A549 (cell line): ENCODE results near the gene TRAM2. TPM values are rescaled to one million over a fixed set of nuclear protein-coding genes. Genes with fewer than 3 reads are reported as not detected.

Source experiments
- ATAC-seq, 2 experiments: fragments of 200-7000 bp in 1 of 2; fragments of >200 bp in 1 of 2; cut with Nextera tagmentation in 1 of 2; cut with Tn5 transposase in 1 of 2; 3 replicates each; pipeline versions ENCODE4 v1.8.0 to v1.9.1; 2018 to 2020; ENCODE audit warnings: mild to moderate bottlenecking in 1 of 2, moderate library complexity in 1 of 2
- CTCF ChIA-PET: fragments of 300-600 bp; sonication (Branson Sonifier 250); formaldehyde crosslinking; extraction: SDS; loops from one replicate; lab custom pipeline; 2021; ENCODE audit warnings: antibody characterized with exemption, inconsistent platforms; lab: Yijun Ruan, JAX
- POLR2A ChIA-PET: fragments of 350-600 bp; formaldehyde crosslinking; extraction: SDS; loops from one replicate; lab custom pipeline; 2021; ENCODE audit warnings: antibody characterized with exemption, inconsistent platforms; lab: Yijun Ruan, JAX
- DNase-seq, 2 experiments: peaks; one replicate each; pipeline versions ENCODE4 v3.0.0 to v3.0.0-alpha.2; 2011 to 2016; ENCODE audit warnings: low read depth in 1 of 2, low spot score in 1 of 2
- FAIRE-seq: peaks from 2 replicates; lab custom pipeline; 2011; peaks lifted over from hg19 to GRCh38; lab: Jason Lieb, UNC
- H3K27ac ChIP-seq, 2 experiments: fragments of >200 bp; sonication (Bioruptor Twin); formaldehyde crosslinking; 3 replicates each; pipeline ENCODE4 v1.5.1; 2016 to 2017
- H3K4me1 ChIP-seq: fragments of >200 bp; sonication (Bioruptor Twin); formaldehyde crosslinking; 3 replicates; pipeline ENCODE4 v1.6.1; 2016
- H3K4me2 ChIP-seq: fragments of >200 bp; sonication (Bioruptor Twin); formaldehyde crosslinking; 3 replicates; pipeline ENCODE4 v1.6.1; 2016
- H3K4me3 ChIP-seq: fragments of >200 bp; sonication (Bioruptor Twin); formaldehyde crosslinking; 3 replicates; pipeline ENCODE4 v1.5.1; 2016
- H3K9me3 ChIP-seq: fragments of >200 bp; sonication (Bioruptor Twin); formaldehyde crosslinking; 3 replicates; pipeline ENCODE4 v1.6.1; 2016
- BCL3 ChIP-seq: fragments of >200 bp; sonication (Bioruptor Twin); formaldehyde crosslinking; IDR thresholded peaks from 3 replicates; pipeline ENCODE4 v1.6.1; 2016
- CBX8 ChIP-seq: fragments of 200-600 bp; sonication (generic); IDR thresholded peaks from 2 replicates; pipeline ENCODE4 v1.6.1; 2016
- CHD2 ChIP-seq: fragments of 150-350 bp; IDR thresholded peaks from 2 replicates; pipeline ENCODE4 v1.6.1; 2014; ENCODE audit warnings: low read length; ENCODE audit not compliant: partially characterized antibody
- EHMT2 ChIP-seq: fragments of 200-600 bp; sonication (generic); IDR thresholded peaks from 2 replicates; pipeline ENCODE4 v1.6.1; 2016; ENCODE audit warnings: antibody characterized with exemption, low read depth, mild to moderate bottlenecking, moderate library complexity
- ELK1 ChIP-seq: fragments of 150-350 bp; IDR thresholded peaks from 2 replicates; pipeline ENCODE4 v1.6.1; 2014; ENCODE audit warnings: low read depth, mild to moderate bottlenecking, low read length
- EP300 ChIP-seq, 2 experiments: fragments of >200 bp; sonication (Bioruptor Twin); formaldehyde crosslinking; IDR thresholded peaks; 2 replicates in 1 of 2; 3 replicates in 1 of 2; pipeline ENCODE4 v1.6.1; 2016 to 2017
- HOXB5 ChIP-seq: fragments of 250-450 bp; sonication (Bioruptor Pico); IDR thresholded peaks from 2 replicates; pipeline ENCODE4 v1.5.0; 2020; ENCODE audit warnings: mild to moderate bottlenecking, moderate library complexity
- JUN ChIP-seq, 2 experiments: fragments of >200 bp; sonication (Bioruptor Twin); formaldehyde crosslinking; IDR thresholded peaks; 2 replicates in 1 of 2; 3 replicates in 1 of 2; pipeline ENCODE4 v1.6.1; 2016 to 2017
- KDM1A ChIP-seq: fragments of 200-600 bp; sonication (generic); IDR thresholded peaks from 2 replicates; pipeline ENCODE4 v1.6.1; 2016; ENCODE audit warnings: low read depth, mild to moderate bottlenecking
- NFE2L2 ChIP-seq: fragments of 150-350 bp; conservative IDR thresholded peaks from 2 replicates; pipeline ENCODE4 v1.6.1; 2014; ENCODE audit warnings: low read length
- PBX3 ChIP-seq: IDR thresholded peaks from 2 replicates; pipeline ENCODE4 v1.6.1; 2012
- RFX5 ChIP-seq: fragments of 450-650 bp; IDR thresholded peaks from 2 replicates; pipeline ENCODE4 v1.7.1; 2014; ENCODE audit warnings: antibody characterized with exemption, mild to moderate bottlenecking, moderate library complexity
- SMC3 ChIP-seq: fragments of >200 bp; sonication (Bioruptor Twin); formaldehyde crosslinking; IDR thresholded peaks from 3 replicates; pipeline ENCODE4 v1.6.1; 2018; ENCODE audit warnings: inconsistent platforms
- TP53 ChIP-seq: fragments of 250-450 bp; sonication (Bioruptor Pico); IDR thresholded peaks from 2 replicates; pipeline ENCODE4 v1.5.0; 2021; ENCODE audit warnings: mild to moderate bottlenecking, moderate library complexity
- USF2 ChIP-seq: fragments of 450-650 bp; IDR thresholded peaks from 2 replicates; pipeline ENCODE4 v1.6.1; 2014; ENCODE audit warnings: antibody characterized with exemption
- ZC3H11A ChIP-seq: fragments of 450-650 bp; IDR thresholded peaks from 2 replicates; pipeline ENCODE4 v1.6.1; 2014; ENCODE audit warnings: antibody characterized with exemption, mild to moderate bottlenecking
- ZFP36 ChIP-seq: fragments of 450-650 bp; IDR thresholded peaks from 2 replicates; pipeline ENCODE4 v1.6.1; 2014; ENCODE audit warnings: borderline replicate concordance; ENCODE audit not compliant: partially characterized antibody
- ZSCAN20 ChIP-seq: fragments of 250-450 bp; sonication (Bioruptor Pico); IDR thresholded peaks from 2 replicates; pipeline ENCODE4 v1.8.0; 2022; ENCODE audit warnings: mild to moderate bottlenecking, moderate library complexity
- WGBS: methylation state at CpG from one replicate; pipeline ENCODE4 v1.1.6; 2017; ENCODE audit errors: missing lambda C conversion rate; 5-methylcytosine and 5-hydroxymethylcytosine counted together
- polyA plus RNA-seq, 4 experiments: library from polyadenylated mRNA; depleted of rRNA in 3 of 4; stranded (reverse); fragments of >200 nt; fragmentation: RNase III in 1 of 4; extraction: RNeasy Plus Mini Kit Qiagen cat#74134 plus additional on column Dnase treatment in 1 of 4; gene quantifications; 2 replicates in 3 of 4; 3 replicates in 1 of 4; pipeline ENCODE4 v1.2.3, GENCODE V29; 2011 to 2017
- TF ChIP-seq, protein P1 (sequence below): fragments of 250-450 bp; sonication (Bioruptor Pico); IDR thresholded peaks from 2 replicates; pipeline ENCODE4 v1.5.0; 2020; ENCODE audit warnings: low read depth, mild to moderate bottlenecking, moderate library complexity
- TF ChIP-seq, protein P2 (sequence below): fragments of 250-450 bp; sonication (Bioruptor Pico); IDR thresholded peaks from 2 replicates; pipeline ENCODE4 v1.5.0; 2021; ENCODE audit warnings: mild to moderate bottlenecking, moderate library complexity, borderline replicate concordance

TRAM2 gene
- polyA plus RNA-seq, 2 of the 4 experiments (the other 2 are of a cell fraction) = 16.4 to 25.4 TPM

- no peak overlapping the region for H3K4me2 ChIP-seq
- DNase-seq = no peak
- H3K4me1 ChIP-seq = peaks cover 60% of the 10 kb centered on the region
- H3K9me3 ChIP-seq = no peaks in the 10 kb centered on the region
- no peak for FAIRE-seq
- ChIA-PET CTCF (interaction anchor here (1.2 kb wide), 1 partner anchor 26 kb away, joined by 3 read pairs; no protein-coding TSS in a partner anchor), POLR2A (no interaction called here)
- peak overlapping the region in 1 of 2 experiments; percentile 25; a peak in 1 of 6 replicates for H3K27ac ChIP-seq
- WGBS = 92% methylated on average over 9 of the region's 14 CpGs
- no peak for ATAC-seq
- TF ChIP-seq TP53 (CRISPR knock-in tag) (no peak), ZFP36 (no peak), ZSCAN20 (no peak), CHD2 (no peak), CBX8 (no peak), KDM1A (no peak), HOXB5 (CRISPR knock-in tag) (no peak), ZC3H11A (no peak), PBX3 (no peak), NFE2L2 (no peak), SMC3 (no peak), BCL3 (no peak), EP300 (IDR thresholded peaks at IDR 0.05) (no peak), ELK1 (no peak), EHMT2 (no peak), RFX5 (no peak), JUN (IDR thresholded peaks at IDR 0.05) (no peak), USF2 (no peak)
- TF ChIP-seq, protein P1, sequence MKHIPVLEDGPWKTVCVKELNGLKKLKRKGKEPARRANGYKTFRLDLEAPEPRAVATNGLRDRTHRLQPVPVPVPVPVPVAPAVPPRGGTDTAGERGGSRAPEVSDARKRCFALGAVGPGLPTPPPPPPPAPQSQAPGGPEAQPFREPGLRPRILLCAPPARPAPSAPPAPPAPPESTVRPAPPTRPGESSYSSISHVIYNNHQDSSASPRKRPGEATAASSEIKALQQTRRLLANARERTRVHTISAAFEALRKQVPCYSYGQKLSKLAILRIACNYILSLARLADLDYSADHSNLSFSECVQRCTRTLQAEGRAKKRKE (CRISPR knock-in tag) = no peak
- TF ChIP-seq, protein P2, sequence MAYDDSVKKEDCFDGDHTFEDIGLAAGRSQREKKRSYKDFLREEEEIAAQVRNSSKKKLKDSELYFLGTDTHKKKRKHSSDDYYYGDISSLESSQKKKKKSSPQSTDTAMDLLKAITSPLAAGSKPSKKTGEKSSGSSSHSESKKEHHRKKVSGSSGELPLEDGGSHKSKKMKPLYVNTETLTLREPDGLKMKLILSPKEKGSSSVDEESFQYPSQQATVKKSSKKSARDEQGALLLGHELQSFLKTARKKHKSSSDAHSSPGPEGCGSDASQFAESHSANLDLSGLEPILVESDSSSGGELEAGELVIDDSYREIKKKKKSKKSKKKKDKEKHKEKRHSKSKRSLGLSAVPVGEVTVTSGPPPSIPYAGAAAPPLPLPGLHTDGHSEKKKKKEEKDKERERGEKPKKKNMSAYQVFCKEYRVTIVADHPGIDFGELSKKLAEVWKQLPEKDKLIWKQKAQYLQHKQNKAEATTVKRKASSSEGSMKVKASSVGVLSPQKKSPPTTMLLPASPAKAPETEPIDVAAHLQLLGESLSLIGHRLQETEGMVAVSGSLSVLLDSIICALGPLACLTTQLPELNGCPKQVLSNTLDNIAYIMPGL = no peak
- H3K4me3 ChIP-seq = no peak overlapping the region
These were observed 67.3 kb downstream of the TRAM2 start for GRCh38 chr6:52509281-52510212.
